Fibroblast of peridontal ligament (primary cell): Measurements from ENCODE around the gene SMCO2.

ENCODE experiments used
- DNase-seq: peaks from one replicate; pipeline ENCODE4 v3.0.0-alpha.2; 2010; ENCODE audit errors: extremely low read depth

SMCO2 gene

GRCh38 chr12:27551172-27551840, 104.8 kb downstream of the SMCO2 start:
- DNase-seq: no peak
